GM12878 (cell line): ENCODE data around the gene TTC33.

Experiments used
- CBX5 ChIP-seq: sonication (generic); IDR thresholded peaks from 2 replicates; pipeline ENCODE4 v1.6.1; 2016; ENCODE audit warnings: low read depth, moderate library complexity, mild to moderate bottlenecking, inconsistent platforms
- POLR2A ChIP-seq: IDR thresholded peaks from 2 replicates; pipeline ENCODE4 v1.6.1; 2011; ENCODE audit warnings: low read depth, mild to moderate bottlenecking, low read length
- TF ChIP-seq, protein P1 (sequence below): fragments of 450-650 bp; formaldehyde crosslinking; IDR thresholded peaks from 2 replicates; pipeline ENCODE4 v1.5.0; 2022; ENCODE audit warnings: mild to moderate bottlenecking, missing genetic modification characterization
- TF ChIP-seq, protein P2 (sequence below): fragments of 150-350 bp; IDR thresholded peaks from 2 replicates; pipeline ENCODE4 v1.6.1; 2016; ENCODE audit warnings: low read depth, low read length
- TF ChIP-seq, protein P3 (sequence below), 3 experiments: IDR thresholded peaks in 2 of 3; conservative IDR thresholded peaks in 1 of 3; 2 replicates each; pipeline ENCODE4 v1.5.1; 2011; ENCODE audit warnings: low read depth in 3 of 3, low read length in 3 of 3, mild to moderate bottlenecking in 3 of 3, control low read depth in 2 of 3, moderate library complexity in 2 of 3, inconsistent platforms in 1 of 3, mixed read lengths in 1 of 3; ENCODE audit not compliant: control insufficient read depth in 2 of 3, insufficient read depth in 1 of 3; ENCODE audit errors: extremely low read depth in 1 of 3
- TF ChIP-seq, protein P4 (sequence below): IDR thresholded peaks from 2 replicates; pipeline ENCODE4 v1.6.1; 2012; ENCODE audit warnings: low read depth, low read length, improper control_type of control experiment

DNA sequence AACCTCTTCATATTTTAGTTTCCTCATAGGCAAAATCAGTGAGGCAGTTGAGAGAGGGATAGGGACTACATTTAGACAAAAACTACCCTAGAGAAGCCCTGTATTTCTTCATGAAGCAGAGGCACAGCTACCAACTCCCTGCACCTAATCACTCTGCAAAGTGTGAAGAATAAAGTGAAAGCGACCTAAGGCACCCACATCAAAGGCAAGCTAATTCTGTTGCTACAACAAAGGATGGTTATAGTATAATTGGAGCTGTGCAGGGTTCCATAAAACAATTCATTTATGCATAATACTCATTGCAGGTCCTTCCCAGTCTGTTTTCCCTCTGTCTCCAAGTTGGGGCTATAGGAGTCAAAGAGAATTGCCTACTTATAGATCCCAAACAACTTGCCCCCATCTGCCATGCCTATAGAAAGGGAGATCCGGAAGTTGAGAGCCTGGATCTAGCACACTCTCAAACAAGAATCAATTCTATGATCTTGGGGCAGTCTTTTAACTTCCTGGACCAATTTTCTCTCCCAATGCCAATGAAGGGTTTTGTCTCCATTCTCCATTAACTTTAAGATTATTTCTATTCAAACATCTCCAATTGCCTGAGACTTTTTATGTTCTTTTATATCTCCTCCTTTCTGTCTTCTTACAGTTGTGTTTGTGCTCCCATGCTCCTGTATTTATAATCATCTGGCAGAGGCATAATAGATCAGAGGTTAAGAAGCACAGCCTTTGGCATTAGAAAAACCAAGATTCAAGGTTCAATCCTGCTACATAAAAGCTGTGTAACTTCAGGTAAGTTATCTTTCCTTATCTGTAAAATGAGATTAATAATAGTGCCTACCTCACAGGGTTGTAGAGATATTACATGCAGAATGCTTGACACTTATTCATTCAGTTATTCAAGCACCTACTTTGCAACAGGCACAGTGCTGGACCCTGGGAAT is 132.0 kb downstream of the TTC33 start:
- no peak for TF ChIP-seq POLR2A
- TF ChIP-seq, protein P1, sequence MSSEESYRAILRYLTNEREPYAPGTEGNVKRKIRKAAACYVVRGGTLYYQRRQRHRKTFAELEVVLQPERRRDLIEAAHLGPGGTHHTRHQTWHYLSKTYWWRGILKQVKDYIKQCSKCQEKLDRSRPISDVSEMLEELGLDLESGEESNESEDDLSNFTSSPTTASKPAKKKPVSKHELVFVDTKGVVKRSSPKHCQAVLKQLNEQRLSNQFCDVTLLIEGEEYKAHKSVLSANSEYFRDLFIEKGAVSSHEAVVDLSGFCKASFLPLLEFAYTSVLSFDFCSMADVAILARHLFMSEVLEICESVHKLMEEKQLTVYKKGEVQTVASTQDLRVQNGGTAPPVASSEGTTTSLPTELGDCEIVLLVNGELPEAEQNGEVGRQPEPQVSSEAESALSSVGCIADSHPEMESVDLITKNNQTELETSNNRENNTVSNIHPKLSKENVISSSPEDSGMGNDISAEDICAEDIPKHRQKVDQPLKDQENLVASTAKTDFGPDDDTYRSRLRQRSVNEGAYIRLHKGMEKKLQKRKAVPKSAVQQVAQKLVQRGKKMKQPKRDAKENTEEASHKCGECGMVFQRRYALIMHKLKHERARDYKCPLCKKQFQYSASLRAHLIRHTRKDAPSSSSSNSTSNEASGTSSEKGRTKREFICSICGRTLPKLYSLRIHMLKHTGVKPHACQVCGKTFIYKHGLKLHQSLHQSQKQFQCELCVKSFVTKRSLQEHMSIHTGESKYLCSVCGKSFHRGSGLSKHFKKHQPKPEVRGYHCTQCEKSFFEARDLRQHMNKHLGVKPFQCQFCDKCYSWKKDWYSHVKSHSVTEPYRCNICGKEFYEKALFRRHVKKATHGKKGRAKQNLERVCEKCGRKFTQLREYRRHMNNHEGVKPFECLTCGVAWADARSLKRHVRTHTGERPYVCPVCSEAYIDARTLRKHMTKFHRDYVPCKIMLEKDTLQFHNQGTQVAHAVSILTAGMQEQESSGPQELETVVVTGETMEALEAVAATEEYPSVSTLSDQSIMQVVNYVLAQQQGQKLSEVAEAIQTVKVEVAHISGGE, result no peak
- TF ChIP-seq CBX5, result no peak
- TF ChIP-seq, protein P2, sequence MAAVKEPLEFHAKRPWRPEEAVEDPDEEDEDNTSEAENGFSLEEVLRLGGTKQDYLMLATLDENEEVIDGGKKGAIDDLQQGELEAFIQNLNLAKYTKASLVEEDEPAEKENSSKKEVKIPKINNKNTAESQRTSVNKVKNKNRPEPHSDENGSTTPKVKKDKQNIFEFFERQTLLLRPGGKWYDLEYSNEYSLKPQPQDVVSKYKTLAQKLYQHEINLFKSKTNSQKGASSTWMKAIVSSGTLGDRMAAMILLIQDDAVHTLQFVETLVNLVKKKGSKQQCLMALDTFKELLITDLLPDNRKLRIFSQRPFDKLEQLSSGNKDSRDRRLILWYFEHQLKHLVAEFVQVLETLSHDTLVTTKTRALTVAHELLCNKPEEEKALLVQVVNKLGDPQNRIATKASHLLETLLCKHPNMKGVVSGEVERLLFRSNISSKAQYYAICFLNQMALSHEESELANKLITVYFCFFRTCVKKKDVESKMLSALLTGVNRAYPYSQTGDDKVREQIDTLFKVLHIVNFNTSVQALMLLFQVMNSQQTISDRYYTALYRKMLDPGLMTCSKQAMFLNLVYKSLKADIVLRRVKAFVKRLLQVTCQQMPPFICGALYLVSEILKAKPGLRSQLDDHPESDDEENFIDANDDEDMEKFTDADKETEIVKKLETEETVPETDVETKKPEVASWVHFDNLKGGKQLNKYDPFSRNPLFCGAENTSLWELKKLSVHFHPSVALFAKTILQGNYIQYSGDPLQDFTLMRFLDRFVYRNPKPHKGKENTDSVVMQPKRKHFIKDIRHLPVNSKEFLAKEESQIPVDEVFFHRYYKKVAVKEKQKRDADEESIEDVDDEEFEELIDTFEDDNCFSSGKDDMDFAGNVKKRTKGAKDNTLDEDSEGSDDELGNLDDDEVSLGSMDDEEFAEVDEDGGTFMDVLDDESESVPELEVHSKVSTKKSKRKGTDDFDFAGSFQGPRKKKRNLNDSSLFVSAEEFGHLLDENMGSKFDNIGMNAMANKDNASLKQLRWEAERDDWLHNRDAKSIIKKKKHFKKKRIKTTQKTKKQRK, result no peak
- TF ChIP-seq, protein P3, sequence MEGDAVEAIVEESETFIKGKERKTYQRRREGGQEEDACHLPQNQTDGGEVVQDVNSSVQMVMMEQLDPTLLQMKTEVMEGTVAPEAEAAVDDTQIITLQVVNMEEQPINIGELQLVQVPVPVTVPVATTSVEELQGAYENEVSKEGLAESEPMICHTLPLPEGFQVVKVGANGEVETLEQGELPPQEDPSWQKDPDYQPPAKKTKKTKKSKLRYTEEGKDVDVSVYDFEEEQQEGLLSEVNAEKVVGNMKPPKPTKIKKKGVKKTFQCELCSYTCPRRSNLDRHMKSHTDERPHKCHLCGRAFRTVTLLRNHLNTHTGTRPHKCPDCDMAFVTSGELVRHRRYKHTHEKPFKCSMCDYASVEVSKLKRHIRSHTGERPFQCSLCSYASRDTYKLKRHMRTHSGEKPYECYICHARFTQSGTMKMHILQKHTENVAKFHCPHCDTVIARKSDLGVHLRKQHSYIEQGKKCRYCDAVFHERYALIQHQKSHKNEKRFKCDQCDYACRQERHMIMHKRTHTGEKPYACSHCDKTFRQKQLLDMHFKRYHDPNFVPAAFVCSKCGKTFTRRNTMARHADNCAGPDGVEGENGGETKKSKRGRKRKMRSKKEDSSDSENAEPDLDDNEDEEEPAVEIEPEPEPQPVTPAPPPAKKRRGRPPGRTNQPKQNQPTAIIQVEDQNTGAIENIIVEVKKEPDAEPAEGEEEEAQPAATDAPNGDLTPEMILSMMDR (IDR thresholded peaks at IDR 0.05 in 2 of 3, conservative IDR thresholded peaks at IDR 0.05 in 1 of 3; ENCODE audit: control insufficient read depth in 2 of 3, extremely low read depth in 1 of 3, insufficient read depth in 1 of 3, low read depth in 3 of 3, low read length in 3 of 3), result no peak
- TF ChIP-seq, protein P4, sequence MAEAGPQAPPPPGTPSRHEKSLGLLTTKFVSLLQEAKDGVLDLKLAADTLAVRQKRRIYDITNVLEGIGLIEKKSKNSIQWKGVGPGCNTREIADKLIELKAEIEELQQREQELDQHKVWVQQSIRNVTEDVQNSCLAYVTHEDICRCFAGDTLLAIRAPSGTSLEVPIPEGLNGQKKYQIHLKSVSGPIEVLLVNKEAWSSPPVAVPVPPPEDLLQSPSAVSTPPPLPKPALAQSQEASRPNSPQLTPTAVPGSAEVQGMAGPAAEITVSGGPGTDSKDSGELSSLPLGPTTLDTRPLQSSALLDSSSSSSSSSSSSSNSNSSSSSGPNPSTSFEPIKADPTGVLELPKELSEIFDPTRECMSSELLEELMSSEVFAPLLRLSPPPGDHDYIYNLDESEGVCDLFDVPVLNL, result no peak
